ENCODE measurements around the gene MINDY4.
A peak's percentile ranks its signal among the peaks of the same experiment; 100 is the strongest.

The MINDY4 gene

GRCh38 chr7:30848121-30848855, 77.1 kb downstream of the MINDY4 start:
- Histone ChIP-seq H3K4me3 (ENCODE audit: low read depth, low read length) (no peak overlapping the region), H3K4me1 (ENCODE audit: control insufficient read depth, insufficient read depth, low read length) (no peaks in the 10 kb centered on the region), H3K27ac (ENCODE audit: extremely low read depth, low read depth, low read length) (no peak overlapping the region), H3K36me3 (ENCODE audit: control insufficient read depth in 2 of 2, insufficient read depth in 1 of 2, low read length in 2 of 2) (no peaks in the 10 kb centered on the region), H3K9me3 (ENCODE audit: control insufficient read depth, insufficient read depth, low read depth, low read length) (no peaks in the 10 kb centered on the region)
- ChIA-PET POLR2A (no interaction called here), CTCF (interaction anchor here (0.6 kb wide), 1 partner anchor 84 kb away, joined by 3 read pairs; no protein-coding TSS in a partner anchor)
- TF ChIP-seq ZNF624 (tag by site-specific recombination; IDR thresholded peaks at IDR 0.05) (no peak), ZNF48 (tag by site-specific recombination; IDR thresholded peaks at IDR 0.05) (no peak), PRDM10 (tag by site-specific recombination; IDR thresholded peaks at IDR 0.05) (0 out of 2 replicates have a peak, but pooled peaks have one; percentile 13)

- TF ChIP-seq ZNF704 (tag by site-specific recombination; IDR thresholded peaks at IDR 0.05) (no peak), ZNF37A (tag by site-specific recombination; IDR thresholded peaks at IDR 0.05) (no peak), TRIM28 (IDR thresholded peaks at IDR 0.05; ENCODE audit: borderline replicate concordance, low read length) (no peak), GLIS2 (tag by site-specific recombination; IDR thresholded peaks at IDR 0.05) (no peak), RBAK (tag by site-specific recombination; IDR thresholded peaks at IDR 0.05) (no peak)
- H3K27ac ChIP-seq (ENCODE audit: extremely low read depth, low read depth, low read length): no peak overlapping the region
- H3K9me3 ChIP-seq (ENCODE audit: control insufficient read depth, insufficient read depth, low read depth, low read length): no peaks in the 10 kb centered on the region
- H3K36me3 ChIP-seq (ENCODE audit: control insufficient read depth in 2 of 2, insufficient read depth in 1 of 2, low read length in 2 of 2): no peaks in the 10 kb centered on the region
- H3K4me3 ChIP-seq (ENCODE audit: low read depth, low read length): no peak overlapping the region
- ChIA-PET POLR2A (no interaction called here), CTCF (interaction anchor here (0.6 kb wide), 1 partner anchor 108 kb away, joined by 5 read pairs; no protein-coding TSS in a partner anchor)
- H3K4me1 ChIP-seq (ENCODE audit: control insufficient read depth, insufficient read depth, low read length): no peaks in the 10 kb centered on the region
These were observed 78.3 kb downstream of the MINDY4 start for GRCh38 chr7:30849565-30849964.

GRCh38 chr7:30850426-30850825, 79.2 kb downstream of the MINDY4 start:
- Histone ChIP-seq H3K27ac (ENCODE audit: extremely low read depth, low read depth, low read length) (no peak overlapping the region), H3K9me3 (ENCODE audit: control insufficient read depth, insufficient read depth, low read depth, low read length) (no peaks in the 10 kb centered on the region), H3K36me3 (ENCODE audit: control insufficient read depth in 2 of 2, insufficient read depth in 1 of 2, low read length in 2 of 2) (no peaks in the 10 kb centered on the region), H3K4me3 (ENCODE audit: low read depth, low read length) (no peak overlapping the region), H3K4me1 (ENCODE audit: control insufficient read depth, insufficient read depth, low read length) (no peaks in the 10 kb centered on the region)
- ChIA-PET CTCF (interaction anchor here (0.7 kb wide), 1 partner anchor 135 kb away, joined by 3 read pairs; no protein-coding TSS in a partner anchor), POLR2A (no interaction called here)
- TF ChIP-seq ZNF24 (tag by site-specific recombination; IDR thresholded peaks at IDR 0.05) (no peak), SP7 (tag by site-specific recombination; IDR thresholded peaks at IDR 0.05) (no peak), ZNF175 (tag by site-specific recombination; IDR thresholded peaks at IDR 0.05) (no peak), ZNF585B (tag by site-specific recombination; IDR thresholded peaks at IDR 0.05) (no peak), ZBTB21 (tag by site-specific recombination; IDR thresholded peaks at IDR 0.05) (no peak), ZNF768 (tag by site-specific recombination; IDR thresholded peaks at IDR 0.05) (no peak), ZSCAN18 (tag by site-specific recombination; IDR thresholded peaks at IDR 0.05) (no peak), ZNF488 (tag by site-specific recombination; IDR thresholded peaks at IDR 0.05) (no peak), ZNF544 (tag by site-specific recombination; IDR thresholded peaks at IDR 0.05) (no peak), AEBP2 (tag by site-specific recombination; IDR thresholded peaks at IDR 0.05; ENCODE audit: borderline replicate concordance) (no peak), ZNF211 (tag by site-specific recombination; IDR thresholded peaks at IDR 0.05; ENCODE audit: low read depth) (no peak), ZNF174 (tag by site-specific recombination; IDR thresholded peaks at IDR 0.05) (no peak), ZBTB20 (tag by site-specific recombination; IDR thresholded peaks at IDR 0.05) (no peak)
